Activated T-cell treated with anti-CD3 and anti-CD28 coated beads, Interleukin-2, amount 50 U/mL, for 24 hours (primary cell): ENCODE data around the gene RBM6.

ENCODE experiments used
- DNase-seq: peaks from one replicate; pipeline ENCODE4 v3.0.0-alpha.2; 2020
- H3K27ac Mint-ChIP-seq: 2 replicates; pipeline ENCODE4 v1.8.0; 2020; ENCODE audit warnings: mild to moderate bottlenecking, mixed read lengths
- H3K27me3 Mint-ChIP-seq: 2 replicates; pipeline ENCODE4 v1.8.0; 2020; ENCODE audit warnings: mixed read lengths
- H3K36me3 Mint-ChIP-seq: 2 replicates; pipeline ENCODE4 v1.8.0; 2020; ENCODE audit warnings: low read depth, mixed read lengths
- H3K4me1 Mint-ChIP-seq: 2 replicates; pipeline ENCODE4 v1.8.0; 2020; ENCODE audit warnings: low read depth, mixed read lengths
- H3K4me3 Mint-ChIP-seq: 2 replicates; pipeline ENCODE4 v1.8.0; 2020; ENCODE audit warnings: mild to moderate bottlenecking, moderate library complexity, mixed read lengths
- H3K9me3 Mint-ChIP-seq: 2 replicates; pipeline ENCODE4 v1.8.0; 2020; ENCODE audit warnings: mixed read lengths

Gene RBM6

DNA sequence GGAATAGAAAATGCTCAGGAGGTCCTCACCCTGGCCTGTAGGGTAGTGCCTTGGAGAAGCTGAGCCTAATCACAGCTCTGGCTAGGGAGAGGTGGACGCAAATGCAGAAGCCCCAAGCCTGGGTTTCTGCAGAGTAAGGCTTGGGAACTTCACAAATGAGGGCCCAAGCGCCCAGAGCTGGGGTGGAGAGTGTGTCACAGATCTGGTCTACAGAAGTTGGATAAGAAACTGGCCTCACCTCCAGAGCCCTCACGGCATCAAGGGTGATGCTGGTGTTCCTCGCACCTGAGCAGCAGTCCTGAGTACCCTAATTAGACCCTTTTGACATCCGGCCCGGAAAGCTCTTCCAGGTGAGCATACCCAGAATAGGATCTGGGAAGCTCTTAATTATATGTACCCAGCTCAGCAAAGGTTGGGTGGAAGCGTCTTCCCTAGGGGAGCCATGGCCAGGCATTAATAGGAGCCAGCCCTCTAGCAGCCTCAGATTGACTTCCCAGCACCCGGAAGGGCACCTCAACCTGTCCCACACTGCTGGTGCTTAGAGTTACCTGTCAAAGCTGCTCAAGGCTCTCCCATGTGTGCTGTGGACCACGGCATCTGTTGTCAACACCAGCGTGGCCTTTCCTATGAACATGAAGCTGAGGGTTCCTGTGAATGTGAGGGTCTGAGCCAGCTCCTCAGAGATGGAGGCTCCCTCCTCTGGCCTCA, 180.6 kb downstream of the RBM6 start:
- Mint-ChIP-seq H3K36me3 (peaks cover 70% of the 10 kb centered on the region), H3K4me3 (no peak overlapping the region), H3K9me3 (no peaks in the 10 kb centered on the region), H3K4me1 (no peaks in the 10 kb centered on the region), H3K27ac (no peak overlapping the region), H3K27me3 (no peaks in the 10 kb centered on the region)
- no peak for DNase-seq

DNA sequence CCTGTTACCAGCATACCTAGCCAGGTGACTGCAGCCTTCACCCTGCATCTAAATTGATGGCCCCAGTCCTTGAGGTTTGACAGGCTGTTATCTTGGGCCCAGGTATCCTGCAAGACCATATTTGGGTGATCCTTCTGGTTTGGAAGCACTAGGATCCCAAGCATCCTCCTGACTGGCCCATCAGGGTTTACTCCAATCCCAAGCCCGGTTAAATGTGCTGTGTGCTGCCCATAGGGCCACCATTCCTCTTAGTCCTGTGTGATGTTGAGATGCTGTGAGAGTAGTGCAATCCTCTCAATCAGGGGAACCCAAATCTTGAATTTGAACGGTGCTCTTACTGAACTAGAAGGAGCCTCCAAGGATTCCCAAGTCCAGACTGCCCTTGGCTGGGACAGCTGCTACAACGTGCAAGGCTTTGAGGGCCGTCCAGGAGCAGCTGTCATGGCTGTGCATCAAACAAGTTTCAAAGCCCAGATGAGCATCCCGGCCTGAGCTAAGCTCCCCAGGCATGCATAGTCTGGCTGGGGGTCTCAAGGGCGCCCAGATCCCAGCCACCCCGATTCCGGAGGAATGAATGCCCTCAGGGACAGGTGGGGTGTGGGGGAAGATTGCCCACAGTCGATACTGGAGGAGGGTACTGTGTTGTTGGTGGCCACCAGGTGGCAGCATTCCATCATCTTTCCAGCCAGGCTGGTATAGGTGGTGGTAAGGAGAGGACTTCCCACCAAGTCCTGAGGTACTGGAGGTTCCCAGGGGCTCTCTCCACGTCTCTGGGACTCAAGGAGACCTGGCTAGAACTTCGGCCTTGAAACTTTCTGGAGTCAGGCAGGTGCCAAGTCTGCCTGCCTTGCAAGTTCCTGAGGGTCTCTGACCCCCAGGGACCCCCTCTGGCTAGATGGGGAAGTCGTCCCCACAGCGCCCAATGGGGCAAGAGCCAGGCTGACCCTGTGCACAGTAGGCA, 181.4 kb downstream of the RBM6 start:
- DNase-seq = peak; percentile 81
- Mint-ChIP-seq H3K4me1 (no peaks in the 10 kb centered on the region), H3K27me3 (no peaks in the 10 kb centered on the region), H3K27ac (peak overlapping the region; percentile 11), H3K9me3 (no peaks in the 10 kb centered on the region), H3K36me3 (peaks cover 62% of the 10 kb centered on the region), H3K4me3 (no peak overlapping the region)

DNA sequence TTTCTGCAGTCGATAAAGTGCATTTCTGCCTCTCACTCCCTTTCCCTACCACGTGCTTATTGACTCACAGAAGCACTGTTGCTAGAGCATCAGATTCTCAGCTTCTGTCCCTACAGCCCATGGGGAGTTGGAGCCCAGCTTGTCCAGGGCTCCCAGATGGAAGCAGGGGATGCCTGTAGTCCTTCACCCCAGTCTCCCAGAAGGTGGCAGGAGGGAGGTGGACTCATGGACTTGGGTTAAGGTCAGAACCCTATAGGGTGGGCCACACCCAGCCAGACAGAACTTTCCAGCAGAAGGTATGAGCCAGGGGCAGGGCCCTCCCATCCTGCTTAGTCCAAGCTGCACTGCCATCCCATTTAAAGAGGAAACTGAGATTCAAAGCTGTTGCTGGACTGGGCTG, 182.1 kb downstream of the RBM6 start:
- DNase-seq = no peak
- no peaks in the 10 kb centered on the region for H3K4me1 Mint-ChIP-seq
- no peak overlapping the region for H3K27ac Mint-ChIP-seq
- peaks cover 55% of the 10 kb centered on the region for H3K36me3 Mint-ChIP-seq
- no peak overlapping the region for H3K4me3 Mint-ChIP-seq
- no peaks in the 10 kb centered on the region for H3K27me3 Mint-ChIP-seq
- no peaks in the 10 kb centered on the region for H3K9me3 Mint-ChIP-seq

DNA sequence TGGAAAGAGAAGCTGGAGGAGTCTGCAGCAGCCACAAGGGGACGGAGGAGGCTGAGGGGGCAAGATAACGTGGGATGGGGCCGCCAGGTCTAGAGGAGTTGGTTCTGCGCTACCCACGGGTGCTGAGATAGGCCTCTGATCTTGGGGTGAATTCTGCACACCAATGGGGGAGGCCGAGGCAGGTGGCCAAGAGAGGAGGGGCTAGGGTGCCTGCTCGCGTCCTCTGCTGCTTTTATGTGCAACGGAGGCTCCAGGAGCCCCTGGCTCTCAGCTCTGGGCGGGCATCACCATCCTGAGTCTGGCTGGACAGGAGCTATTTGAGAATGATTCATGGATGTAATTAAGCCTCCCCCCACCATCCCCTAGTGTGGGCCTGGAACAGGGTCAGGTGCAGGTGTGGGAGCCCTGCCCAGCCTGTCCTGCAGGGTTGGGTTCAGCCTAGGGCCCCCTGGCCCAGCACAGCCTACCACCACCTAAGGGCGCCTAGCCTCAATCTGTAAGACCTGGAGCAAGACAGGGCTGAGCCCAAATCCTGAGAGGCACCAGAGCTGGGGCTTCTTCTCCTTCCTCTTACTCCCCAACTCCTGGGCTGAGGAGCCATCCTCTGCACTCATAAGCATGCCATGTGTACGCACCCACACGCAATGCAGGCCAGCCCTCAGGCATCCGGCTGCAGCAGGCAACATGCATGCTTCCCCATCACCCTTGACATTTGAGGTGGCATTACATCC, 182.9 kb downstream of the RBM6 start:
- DNase-seq = no peak
- Mint-ChIP-seq H3K9me3 (no peaks in the 10 kb centered on the region), H3K4me1 (no peaks in the 10 kb centered on the region), H3K27ac (peak overlapping the region; percentile 22), H3K4me3 (no peak overlapping the region), H3K27me3 (no peaks in the 10 kb centered on the region), H3K36me3 (peaks cover 47% of the 10 kb centered on the region)

DNA sequence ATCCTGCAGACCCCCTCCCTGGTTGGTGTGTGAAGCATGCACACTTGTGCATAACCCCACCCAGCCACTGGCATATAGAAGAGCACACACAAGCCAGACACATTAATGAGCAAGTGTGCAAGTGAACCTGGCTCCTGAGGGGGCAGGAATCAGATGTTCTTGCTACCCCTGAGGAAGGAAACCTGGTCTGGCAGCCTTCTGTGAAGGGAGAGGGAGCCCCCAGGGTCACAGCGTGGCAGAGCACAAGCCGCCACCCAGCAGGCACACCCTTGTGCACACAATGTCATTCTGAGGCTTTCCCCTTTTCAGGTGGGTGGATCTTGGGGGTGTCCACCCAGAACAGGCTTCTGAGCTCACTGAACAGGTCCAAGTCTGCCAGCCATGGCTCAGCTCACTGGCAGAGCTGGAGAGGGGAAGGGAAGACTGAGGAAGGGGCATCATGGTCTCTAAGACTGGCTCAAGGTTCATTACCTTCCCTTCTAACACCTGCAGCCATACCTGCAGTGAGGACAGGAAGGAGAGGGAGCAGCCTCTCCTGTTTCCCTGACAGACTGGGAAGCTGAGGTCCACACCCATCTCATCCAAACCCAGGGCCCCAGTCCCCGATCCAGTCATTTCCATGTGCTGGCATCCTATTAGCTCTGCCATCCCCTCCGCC, 183.6 kb downstream of the RBM6 start:
- Mint-ChIP-seq H3K4me1 (no peaks in the 10 kb centered on the region), H3K27me3 (no peaks in the 10 kb centered on the region), H3K36me3 (peaks cover 40% of the 10 kb centered on the region), H3K4me3 (no peak overlapping the region), H3K27ac (no peak overlapping the region), H3K9me3 (no peaks in the 10 kb centered on the region)
- no peak for DNase-seq

DNA sequence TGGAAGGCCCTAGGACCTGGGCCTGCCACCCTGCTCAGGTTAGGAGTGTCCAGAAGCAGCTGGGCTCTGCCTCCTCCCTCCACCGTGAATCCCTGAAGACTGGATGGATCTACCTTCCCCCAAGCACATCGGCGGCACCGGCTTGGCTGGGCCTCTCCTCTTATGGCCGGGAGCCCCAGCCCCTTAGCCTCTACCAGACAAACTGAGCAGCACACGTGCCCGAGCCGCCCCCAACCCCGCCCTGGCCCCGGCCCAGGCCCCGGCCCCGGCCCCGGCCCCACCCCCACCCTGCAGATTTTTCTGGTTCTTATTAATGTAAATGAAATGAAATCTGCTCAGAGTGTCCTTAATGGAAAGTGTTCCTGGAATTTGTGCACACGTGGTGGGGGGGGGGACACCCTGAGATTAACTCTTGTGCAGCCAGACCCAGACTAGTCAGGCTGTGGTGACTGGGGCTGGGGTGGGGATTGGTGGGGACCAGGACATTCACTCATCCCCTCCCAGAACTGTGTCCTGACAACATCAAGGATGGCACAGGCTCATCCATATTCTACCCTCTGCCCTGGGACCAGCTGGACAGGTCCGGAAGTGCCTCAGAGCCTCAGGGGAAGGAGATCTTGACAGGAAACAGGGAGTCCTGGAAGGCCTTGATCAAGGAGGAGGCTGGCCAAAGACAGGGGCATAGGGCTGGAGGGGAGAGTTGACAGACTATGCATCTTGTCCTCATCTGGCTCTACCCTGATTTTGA, 184.3 kb downstream of the RBM6 start:
- Mint-ChIP-seq H3K27me3 (no peaks in the 10 kb centered on the region), H3K4me1 (no peaks in the 10 kb centered on the region), H3K27ac (no peak overlapping the region), H3K4me3 (no peak overlapping the region), H3K9me3 (no peaks in the 10 kb centered on the region), H3K36me3 (peaks cover 33% of the 10 kb centered on the region)
- DNase-seq = no peak

DNA sequence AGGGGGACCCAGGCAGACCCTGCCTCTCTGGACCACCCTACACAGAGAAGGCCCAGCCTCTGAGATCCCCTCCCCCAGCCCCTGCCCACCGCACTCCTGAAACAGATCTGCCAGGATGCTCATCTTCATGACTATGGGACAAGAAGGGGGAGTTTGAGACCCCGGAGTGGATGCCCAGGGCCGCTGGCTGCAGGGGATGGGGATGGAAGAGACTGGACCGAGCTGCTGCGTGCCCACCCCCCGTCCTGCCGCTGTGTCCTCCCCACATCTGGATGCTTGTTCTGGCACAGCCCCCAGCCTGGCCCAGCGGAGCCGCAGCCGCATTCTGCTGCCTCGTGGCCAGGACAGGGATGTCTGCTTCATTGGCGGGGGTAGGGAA, 184.8 kb downstream of the RBM6 start:
- H3K4me1 Mint-ChIP-seq = no peaks in the 10 kb centered on the region
- no peaks in the 10 kb centered on the region for H3K9me3 Mint-ChIP-seq
- H3K27ac Mint-ChIP-seq = no peak overlapping the region
- H3K27me3 Mint-ChIP-seq = no peaks in the 10 kb centered on the region
- H3K4me3 Mint-ChIP-seq = no peak overlapping the region
- H3K36me3 Mint-ChIP-seq = peaks cover 29% of the 10 kb centered on the region
- no peak for DNase-seq

DNA sequence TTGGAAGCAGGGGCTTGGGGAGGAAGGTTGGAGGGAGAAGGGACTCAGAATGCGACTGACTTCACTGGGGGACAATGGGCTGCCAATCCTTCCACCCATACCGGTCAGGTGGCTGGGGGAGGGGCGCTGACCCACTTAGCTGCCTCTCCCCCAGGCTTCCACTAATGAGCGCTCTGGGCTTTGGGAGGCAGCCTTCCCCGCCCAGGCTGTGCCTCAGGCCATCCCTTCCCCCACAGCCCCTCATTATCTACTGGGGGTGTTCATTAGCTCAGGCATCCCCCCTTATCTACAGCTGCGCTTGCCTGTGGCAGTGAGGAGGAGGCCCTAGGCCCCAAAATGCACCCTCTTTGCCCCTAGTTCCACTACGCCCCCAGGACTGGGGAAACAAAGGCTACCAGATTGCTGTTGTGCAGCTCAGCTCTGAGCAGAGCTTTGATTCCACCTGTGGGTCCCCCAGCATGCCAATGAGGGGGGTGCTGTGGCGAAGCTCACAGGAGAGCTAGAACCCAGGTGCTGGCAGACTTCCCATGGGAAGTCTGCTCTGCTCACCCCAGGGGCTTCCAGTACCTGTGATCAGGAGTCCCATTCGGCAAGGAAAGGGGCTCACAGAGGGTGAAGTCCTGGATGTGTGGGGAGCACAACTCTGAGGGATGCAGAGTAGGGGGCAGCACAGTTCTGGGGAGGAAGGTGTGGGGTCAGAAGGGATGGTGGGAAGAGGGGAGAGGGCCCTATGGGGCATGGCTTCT, 185.8 kb downstream of the RBM6 start:
- no peak for DNase-seq
- H3K4me3 Mint-ChIP-seq = no peak overlapping the region
- H3K36me3 Mint-ChIP-seq = peaks cover 20% of the 10 kb centered on the region
- H3K4me1 Mint-ChIP-seq = no peaks in the 10 kb centered on the region
- no peaks in the 10 kb centered on the region for H3K9me3 Mint-ChIP-seq
- H3K27me3 Mint-ChIP-seq = no peaks in the 10 kb centered on the region
- H3K27ac Mint-ChIP-seq = peak overlapping the region; percentile 59

DNA sequence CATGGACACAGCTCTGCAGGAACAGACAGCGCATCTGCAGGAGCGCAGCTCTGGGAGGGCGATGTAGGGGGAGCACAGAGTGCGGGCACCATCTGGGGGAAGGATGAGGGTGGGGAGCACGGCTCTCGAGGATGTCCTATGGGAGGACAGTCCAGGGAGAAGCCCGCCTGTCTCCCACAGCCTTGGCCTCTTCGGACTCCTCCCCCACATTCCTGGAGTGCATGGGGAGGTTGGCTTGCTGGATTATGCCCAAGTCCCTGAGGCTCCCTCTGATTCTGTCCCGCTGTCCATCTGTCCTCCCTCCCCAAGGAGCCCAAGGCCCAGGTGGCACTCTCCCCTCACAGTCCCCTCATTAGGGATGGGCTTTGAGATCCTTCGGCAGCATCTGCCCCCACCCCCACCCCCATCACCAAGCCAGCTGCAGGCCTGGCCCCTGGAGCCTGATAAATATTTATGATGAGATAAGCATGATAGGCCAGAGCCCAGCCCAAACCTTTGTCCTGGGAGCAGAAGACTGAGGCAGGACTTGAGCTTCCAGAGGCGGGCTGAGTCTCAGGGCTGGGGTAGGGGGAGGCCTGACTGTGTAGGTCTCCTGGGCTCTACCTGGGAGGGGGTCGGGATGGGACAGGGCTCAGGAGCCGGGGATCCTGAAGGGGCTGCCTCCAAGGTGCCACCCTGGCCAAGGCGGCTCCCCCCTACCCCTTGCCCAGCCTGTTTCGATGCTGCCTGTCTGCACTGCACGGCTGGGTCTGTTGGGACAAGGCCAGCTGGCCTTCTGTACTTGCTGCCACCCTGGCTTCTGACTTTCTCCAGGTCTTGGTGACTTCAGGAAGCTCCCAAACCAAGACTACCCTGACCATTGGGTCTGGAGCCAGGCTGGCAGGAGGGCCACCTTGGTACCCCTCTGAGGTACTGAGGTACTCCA, 186.6 kb downstream of the RBM6 start:
- H3K4me1 Mint-ChIP-seq = no peaks in the 10 kb centered on the region
- peak overlapping the region; percentile 59 for H3K27ac Mint-ChIP-seq
- H3K27me3 Mint-ChIP-seq = no peaks in the 10 kb centered on the region

More for the DNA sequence above, 186.6 kb downstream of the RBM6 start:
- Mint-ChIP-seq H3K36me3 (peaks cover 12% of the 10 kb centered on the region), H3K9me3 (no peaks in the 10 kb centered on the region), H3K4me3 (no peak overlapping the region)
- DNase-seq = no peak
